Breast epithelium (tissue), 3 donors: Measurements from ENCODE around the gene UBTD1.

Experiments used
- POLR2A ChIP-seq: fragments of 450-650 bp; IDR thresholded peaks from one replicate; pipeline ENCODE4 v1.6.1; 2016; ENCODE audit warnings: antibody characterized with exemption, mild to moderate bottlenecking, moderate library complexity
- POLR2AphosphoS5 ChIP-seq, 3 donors: sonication (generic); formaldehyde crosslinking; IDR thresholded peaks; one replicate each; pipeline ENCODE4 v1.6.1; 2017; ENCODE audit warnings: antibody characterized with exemption in 3 of 3
- TF ChIP-seq, protein P1 (sequence below), 3 donors: fragments of 450-650 bp; IDR thresholded peaks; one replicate each; pipeline ENCODE4 v1.5.1; 2016 to 2017; ENCODE audit warnings: antibody characterized with exemption in 3 of 3, mild to moderate bottlenecking in 3 of 3, moderate library complexity in 3 of 3

DNA sequence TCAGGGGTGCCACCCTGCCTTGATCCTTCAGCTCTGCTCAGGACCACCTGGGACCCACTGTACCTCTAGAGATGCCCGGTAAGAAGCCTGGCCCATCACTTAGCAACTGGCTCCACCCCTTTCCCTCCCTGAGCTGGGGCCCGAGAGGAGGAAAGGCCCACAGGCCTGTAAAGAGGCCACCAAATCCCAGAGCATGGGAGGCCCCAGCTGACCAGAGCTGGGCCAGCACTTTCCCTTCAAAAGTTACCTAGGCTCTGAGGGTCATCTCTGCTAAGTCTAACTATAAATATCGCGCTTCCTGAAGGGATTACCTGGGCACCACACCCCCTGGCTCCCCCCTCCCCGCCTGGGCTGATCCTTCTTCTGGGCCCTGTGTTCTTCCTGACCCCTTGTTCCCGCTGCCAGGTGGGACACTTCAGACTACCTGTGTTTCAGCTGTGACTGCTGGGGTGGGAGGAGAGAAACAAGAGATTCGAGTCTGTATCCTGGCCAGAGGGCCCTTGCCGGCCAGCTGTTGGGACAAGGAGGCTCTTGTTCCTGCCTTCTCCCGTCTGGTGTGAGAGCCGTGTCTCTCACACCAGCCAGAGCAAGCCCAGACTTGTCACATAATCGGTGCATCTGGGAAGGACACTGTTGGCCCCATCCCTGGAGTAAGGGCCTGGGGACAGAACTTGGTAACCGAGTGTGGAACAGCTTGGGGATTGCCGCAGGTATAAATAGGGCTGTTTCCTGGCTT, 51.0 kb downstream of the UBTD1 start:
- TF ChIP-seq POLR2A: no peak
- TF ChIP-seq, protein P1, sequence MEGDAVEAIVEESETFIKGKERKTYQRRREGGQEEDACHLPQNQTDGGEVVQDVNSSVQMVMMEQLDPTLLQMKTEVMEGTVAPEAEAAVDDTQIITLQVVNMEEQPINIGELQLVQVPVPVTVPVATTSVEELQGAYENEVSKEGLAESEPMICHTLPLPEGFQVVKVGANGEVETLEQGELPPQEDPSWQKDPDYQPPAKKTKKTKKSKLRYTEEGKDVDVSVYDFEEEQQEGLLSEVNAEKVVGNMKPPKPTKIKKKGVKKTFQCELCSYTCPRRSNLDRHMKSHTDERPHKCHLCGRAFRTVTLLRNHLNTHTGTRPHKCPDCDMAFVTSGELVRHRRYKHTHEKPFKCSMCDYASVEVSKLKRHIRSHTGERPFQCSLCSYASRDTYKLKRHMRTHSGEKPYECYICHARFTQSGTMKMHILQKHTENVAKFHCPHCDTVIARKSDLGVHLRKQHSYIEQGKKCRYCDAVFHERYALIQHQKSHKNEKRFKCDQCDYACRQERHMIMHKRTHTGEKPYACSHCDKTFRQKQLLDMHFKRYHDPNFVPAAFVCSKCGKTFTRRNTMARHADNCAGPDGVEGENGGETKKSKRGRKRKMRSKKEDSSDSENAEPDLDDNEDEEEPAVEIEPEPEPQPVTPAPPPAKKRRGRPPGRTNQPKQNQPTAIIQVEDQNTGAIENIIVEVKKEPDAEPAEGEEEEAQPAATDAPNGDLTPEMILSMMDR (IDR thresholded peaks at IDR 0.05): no peak
- peak in 2 of 3 donors; percentile 26 to 65 for TF ChIP-seq POLR2AphosphoS5 (IDR thresholded peaks at IDR 0.05)
